ENCODE results near the gene ITGA2.
"Not testable (repeated sequence)": the region's sequence is repeated elsewhere in the genome, so short reads cannot be mapped to it uniquely, and the experiment has no call there.

- TF ChIP-seq, protein P1, sequence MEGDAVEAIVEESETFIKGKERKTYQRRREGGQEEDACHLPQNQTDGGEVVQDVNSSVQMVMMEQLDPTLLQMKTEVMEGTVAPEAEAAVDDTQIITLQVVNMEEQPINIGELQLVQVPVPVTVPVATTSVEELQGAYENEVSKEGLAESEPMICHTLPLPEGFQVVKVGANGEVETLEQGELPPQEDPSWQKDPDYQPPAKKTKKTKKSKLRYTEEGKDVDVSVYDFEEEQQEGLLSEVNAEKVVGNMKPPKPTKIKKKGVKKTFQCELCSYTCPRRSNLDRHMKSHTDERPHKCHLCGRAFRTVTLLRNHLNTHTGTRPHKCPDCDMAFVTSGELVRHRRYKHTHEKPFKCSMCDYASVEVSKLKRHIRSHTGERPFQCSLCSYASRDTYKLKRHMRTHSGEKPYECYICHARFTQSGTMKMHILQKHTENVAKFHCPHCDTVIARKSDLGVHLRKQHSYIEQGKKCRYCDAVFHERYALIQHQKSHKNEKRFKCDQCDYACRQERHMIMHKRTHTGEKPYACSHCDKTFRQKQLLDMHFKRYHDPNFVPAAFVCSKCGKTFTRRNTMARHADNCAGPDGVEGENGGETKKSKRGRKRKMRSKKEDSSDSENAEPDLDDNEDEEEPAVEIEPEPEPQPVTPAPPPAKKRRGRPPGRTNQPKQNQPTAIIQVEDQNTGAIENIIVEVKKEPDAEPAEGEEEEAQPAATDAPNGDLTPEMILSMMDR (conservative IDR thresholded peaks at IDR 0.05; ENCODE audit: low read depth, low read length), result not testable (repeated sequence)
- not testable (repeated sequence) for TF ChIP-seq EZH2 (IDR thresholded peaks at IDR 0.05; ENCODE audit: low read length, unreplicated experiment); EZH2phosphoT487 (IDR thresholded peaks at IDR 0.05; ENCODE audit: borderline replicate concordance, low read length)
These were observed 13.0 kb upstream of the ITGA2 start for GRCh38 chr5:52976157-52976556.
